Raji (cell line): Measurements from ENCODE around the gene FAM3A.

Source experiments
- POLR2A ChIP-seq: IDR thresholded peaks from 2 replicates; pipeline ENCODE4 v1.6.1; 2011; ENCODE audit warnings: low read depth, low read length, control low read depth; ENCODE audit not compliant: insufficient read depth

FAM3A gene

DNA sequence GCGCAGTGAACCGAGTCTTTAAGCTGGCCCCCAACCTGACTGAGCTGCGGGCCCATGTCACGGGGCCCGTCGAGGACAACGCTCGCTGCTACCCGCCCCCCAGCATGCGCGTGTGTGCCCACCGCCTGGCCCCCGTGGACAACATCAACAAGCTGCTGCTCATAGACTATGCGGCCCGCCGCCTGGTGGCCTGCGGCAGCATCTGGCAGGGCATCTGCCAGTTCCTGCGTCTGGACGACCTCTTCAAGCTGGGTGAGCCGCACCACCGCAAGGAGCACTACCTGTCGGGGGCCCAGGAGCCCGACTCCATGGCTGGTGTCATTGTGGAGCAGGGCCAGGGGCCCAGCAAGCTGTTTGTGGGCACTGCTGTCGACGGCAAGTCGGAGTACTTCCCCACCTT, 55.7 kb downstream of the FAM3A start:
- no peak for TF ChIP-seq POLR2A

GRCh38 chrX:154459832-154460231, 56.2 kb downstream of the FAM3A start:
- no peak for TF ChIP-seq POLR2A

DNA sequence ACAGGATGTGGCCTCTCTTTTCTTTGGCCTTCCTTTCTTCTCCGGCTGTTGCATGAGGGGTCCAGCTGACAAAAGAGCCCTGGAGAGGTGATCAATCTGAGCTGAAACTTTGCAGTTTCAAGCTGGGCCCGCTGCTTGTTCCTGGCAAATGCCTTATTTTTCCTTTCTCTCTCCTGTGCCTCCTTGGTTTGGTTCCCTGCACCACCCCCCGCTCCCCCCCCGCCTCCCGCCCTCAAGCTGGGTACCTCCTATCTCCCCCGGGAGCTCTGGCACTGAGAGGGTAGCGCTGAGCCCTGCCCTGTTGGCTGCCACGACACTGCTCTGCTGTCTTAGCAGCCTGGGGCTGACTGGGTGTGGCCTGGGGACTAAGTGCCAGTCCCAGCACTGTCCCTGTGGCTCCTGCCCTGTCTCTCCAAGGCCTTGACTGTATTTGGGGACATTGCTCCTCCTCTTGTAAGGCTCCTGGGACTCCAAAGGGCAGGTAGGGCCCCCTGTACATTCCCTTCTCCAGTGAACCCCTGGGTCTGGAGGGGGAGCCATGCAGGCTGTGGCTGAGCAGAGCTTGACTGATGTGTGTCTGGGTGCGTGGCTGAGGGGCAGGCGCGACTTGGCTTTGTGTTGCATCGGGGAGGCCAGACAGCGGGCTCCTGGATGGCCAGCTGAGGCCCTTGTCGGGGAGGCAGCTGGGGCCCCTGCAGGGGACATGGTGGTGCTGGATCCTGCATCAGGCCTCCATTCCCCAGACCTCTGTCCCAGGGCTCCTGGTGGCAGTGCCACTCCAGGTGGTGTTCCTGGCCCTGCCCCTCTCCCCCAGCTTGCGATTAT, 56.9 kb downstream of the FAM3A start:
- no peak for TF ChIP-seq POLR2A

DNA sequence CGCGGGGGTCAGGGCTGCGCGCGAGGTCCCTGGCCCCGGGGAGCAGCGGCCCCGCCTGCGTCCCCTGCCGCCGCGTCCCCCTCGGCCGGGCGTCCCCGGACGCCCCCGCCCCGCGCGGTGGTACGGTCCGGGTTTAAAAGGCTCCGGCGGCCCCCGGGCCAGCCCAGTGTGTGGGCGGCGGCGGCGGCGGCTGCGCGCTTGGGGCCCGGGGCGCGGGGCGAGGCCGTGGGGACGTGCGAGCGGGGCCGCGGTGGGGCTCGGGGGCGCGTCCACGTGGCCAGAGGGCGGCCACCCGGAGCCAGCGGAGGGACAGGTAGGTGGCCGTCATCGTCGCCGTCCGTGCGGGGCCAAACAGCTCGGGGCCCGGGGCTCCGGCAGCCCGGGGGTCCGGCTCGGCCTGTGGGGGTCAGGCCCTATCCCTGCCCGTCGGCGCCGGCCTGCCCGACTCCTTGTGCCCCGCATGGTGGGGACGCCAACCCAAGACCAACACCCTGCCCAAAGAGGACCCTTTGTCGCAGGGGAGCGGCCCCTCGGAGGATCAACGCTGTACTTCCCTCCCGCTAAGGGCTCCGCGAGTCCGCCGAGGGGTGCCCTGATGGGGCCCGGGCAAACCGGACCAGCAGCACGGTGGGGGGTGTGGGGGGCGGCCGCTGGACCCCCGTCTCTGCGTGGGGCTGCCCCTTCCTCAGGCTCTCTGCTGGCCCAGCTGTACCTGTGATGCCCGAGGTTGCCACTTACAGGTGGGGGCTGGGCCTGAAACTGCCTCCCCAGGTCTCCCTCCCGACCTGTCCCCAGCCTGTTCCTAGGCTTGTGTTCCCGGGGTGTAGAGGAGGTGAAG, 57.7 kb downstream of the FAM3A start, which contains the start of gene PLXNA3:
PLXNA3 (plus strand) TSS at position 166 of the 838 bp plus-strand sequence. CDS start 1,903 bp downstream, outside the sequence.
- peak; percentile 40 for TF ChIP-seq POLR2A

DNA sequence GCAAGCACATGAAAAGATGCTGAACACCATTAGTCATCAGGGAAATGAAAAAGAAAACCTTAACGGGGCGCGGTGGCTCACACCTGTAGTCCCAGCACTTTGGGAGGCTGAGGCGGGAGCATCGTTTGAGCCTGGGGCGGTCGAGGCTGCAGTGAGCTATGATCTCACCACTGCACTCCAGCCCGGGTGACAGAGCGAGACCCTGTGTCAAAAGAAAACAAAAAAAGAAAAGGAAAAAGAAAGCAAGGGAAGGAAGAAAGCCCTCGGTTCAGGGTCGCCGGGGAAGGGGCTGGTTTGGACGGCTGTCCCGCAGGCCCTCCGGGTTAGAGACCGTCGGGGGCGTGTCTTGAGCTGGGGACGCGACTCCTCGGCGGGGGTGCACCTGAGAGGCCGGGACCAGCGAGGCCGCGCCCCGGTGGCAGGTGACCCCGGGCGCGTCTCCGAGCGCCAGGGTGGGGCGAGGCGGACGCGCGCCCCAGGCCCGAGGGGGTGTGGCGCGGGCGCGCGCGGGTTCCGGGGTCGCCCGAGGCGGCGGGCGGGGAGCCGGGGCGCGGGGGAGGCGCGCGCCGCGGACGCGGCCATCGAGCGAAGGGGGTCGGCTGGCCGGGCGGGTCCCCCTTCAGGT, 58.4 kb downstream of the FAM3A start:
- TF ChIP-seq POLR2A: no peak
